K562 (cell line): ENCODE results near the gene CHIC2. TPM values are rescaled to one million over a fixed set of nuclear protein-coding genes. Genes with fewer than 3 reads are reported as not detected.

ENCODE experiments used
- ATAC-seq: fragments of 200-7000 bp; cut with Tn5 transposase; 3 replicates; pipeline ENCODE4 v1.9.1; 2020; ENCODE audit warnings: moderate library complexity
- BruUV-seq: library from RNA; stranded (reverse); fragments of 400-500 nt; replicated peaks from 2 replicates; lab custom pipeline; 2021; lab: Mats Ljungman, UMichigan
- CTCF ChIA-PET: fragments of 300-600 bp; formaldehyde crosslinking; extraction: SDS; loops from one replicate; lab custom pipeline; 2021; ENCODE audit warnings: low intra/inter-chr PET ratio; lab: Yijun Ruan, JAX
- POLR2A ChIA-PET: fragments of 300-600, 350-650 bp; sonication (Branson Sonifier 250); formaldehyde crosslinking; extraction: SDS; loops from one replicate; lab custom pipeline; 2021; ENCODE audit warnings: antibody characterized with exemption, inconsistent platforms; lab: Yijun Ruan, JAX
- DNase-seq, 4 experiments: peaks; one replicate each; pipeline versions ENCODE4 v3.0.0 to v3.0.0-alpha.2; 2011 to 2018; ENCODE audit warnings: low spot score in 3 of 4, mixed read lengths in 3 of 4; ENCODE audit errors: extremely low read depth in 1 of 4
- FAIRE-seq: peaks from 2 replicates; lab custom pipeline; 2011; peaks lifted over from hg19 to GRCh38; lab: Jason Lieb, UNC
- H2AFZ ChIP-seq: 2 replicates; pipeline ENCODE4 v1.6.0; 2011; ENCODE audit warnings: low read depth, low read length, control low read depth, inconsistent platforms
- H3K27ac ChIP-seq: fragments of 200-600 bp; 3 replicates; pipeline ENCODE4 v1.8.0; 2011; ENCODE audit warnings: low read depth, mild to moderate bottlenecking, control low read depth, inconsistent platforms, low read length, moderate library complexity, mixed read lengths; ENCODE audit errors: extremely low read depth
- H3K27me3 ChIP-seq, 2 experiments: fragments of 300-600 bp in 1 of 2; 2 replicates in 1 of 2; 3 replicates in 1 of 2; pipeline versions ENCODE4 v1.6.0 to v1.8.0; 2011; ENCODE audit warnings: inconsistent platforms in 2 of 2, low read length in 2 of 2, mild to moderate bottlenecking in 1 of 2, mixed read lengths in 1 of 2, moderate library complexity in 1 of 2; ENCODE audit not compliant: control insufficient read depth in 2 of 2, insufficient read depth in 2 of 2
- H3K36me3 ChIP-seq: fragments of 300-600 bp; 3 replicates; pipeline ENCODE4 v1.8.0; 2011; ENCODE audit warnings: mild to moderate bottlenecking, low read length, inconsistent platforms; ENCODE audit not compliant: control insufficient read depth, insufficient read depth
- H3K4me1 ChIP-seq, 2 experiments: fragments of 200-600 bp in 1 of 2; replicated peaks in 1 of 2; 2 replicates in 1 of 2; 3 replicates in 1 of 2; pipeline versions ENCODE4 v1.5.1 to v1.8.0; 2011; ENCODE audit warnings: inconsistent platforms in 2 of 2, low read length in 2 of 2, mild to moderate bottlenecking in 1 of 2, mixed read lengths in 1 of 2, moderate library complexity in 1 of 2; ENCODE audit not compliant: control insufficient read depth in 2 of 2, insufficient read depth in 2 of 2
- H3K4me2 ChIP-seq: 2 replicates; pipeline ENCODE4 v1.6.1; 2011; ENCODE audit warnings: low read length, control low read depth, inconsistent platforms, mixed read lengths; ENCODE audit not compliant: insufficient read depth
- H3K4me3 ChIP-seq: fragments of 200-600 bp; sonication (generic), shearing (Covaris generic); 2 replicates; pipeline ENCODE4 v1.5.1; 2016; ENCODE audit warnings: control low read depth, inconsistent platforms
- H3K79me2 ChIP-seq: fragments of 200-600 bp; 3 replicates; pipeline ENCODE4 v1.8.0; 2011; ENCODE audit warnings: low read length, inconsistent platforms; ENCODE audit not compliant: control insufficient read depth, insufficient read depth
- H3K9ac ChIP-seq, 2 experiments: 2 replicates each; pipeline versions ENCODE4 v1.6.0 to v1.6.1; 2011; ENCODE audit warnings: low read depth in 2 of 2, low read length in 2 of 2, control low read depth in 1 of 2, inconsistent platforms in 1 of 2, mild to moderate bottlenecking in 1 of 2, mixed read lengths in 1 of 2; ENCODE audit not compliant: insufficient read depth in 1 of 2
- H3K9me1 ChIP-seq: one replicate; pipeline ENCODE4 v1.6.0; 2011; ENCODE audit warnings: inconsistent platforms, mild to moderate bottlenecking, low read length, moderate library complexity; ENCODE audit not compliant: control insufficient read depth, insufficient read depth
- H3K9me3 ChIP-seq: replicated peaks from 2 replicates; pipeline ENCODE4 v1.5.1; 2011; ENCODE audit warnings: low read depth, low read length, inconsistent platforms; ENCODE audit not compliant: control insufficient read depth, insufficient read depth
- H4K20me1 ChIP-seq: replicated peaks from 2 replicates; pipeline ENCODE4 v1.6.1; 2011; ENCODE audit warnings: low read length, inconsistent platforms, mixed read lengths; ENCODE audit not compliant: control insufficient read depth, insufficient read depth
- CBX1 ChIP-seq: sonication (generic); IDR thresholded peaks from 2 replicates; pipeline ENCODE4 v1.6.1; 2016; ENCODE audit warnings: antibody characterized with exemption, low read depth, mild to moderate bottlenecking
- EHMT2 ChIP-seq: fragments of 450-650 bp; IDR thresholded peaks from 2 replicates; pipeline ENCODE4 v1.6.1; 2018; ENCODE audit warnings: antibody characterized with exemption
- GATA2 ChIP-seq: sonication (generic); formaldehyde crosslinking; IDR thresholded peaks from 2 replicates; pipeline ENCODE4 v1.4.0; 2020; ENCODE audit warnings: mild to moderate bottlenecking, missing genetic modification reagents
- KAT2B ChIP-seq: IDR thresholded peaks from one replicate; pipeline ENCODE4 v1.6.1; 2012; ENCODE audit warnings: low read depth, mild to moderate bottlenecking, control low read depth, inconsistent platforms, low read length, moderate library complexity
- SMARCA5 ChIP-seq: fragments of 450-650 bp; IDR thresholded peaks from 2 replicates; pipeline ENCODE4 v1.6.1; 2016
- THRAP3 ChIP-seq: fragments of 450-650 bp; IDR thresholded peaks from 2 replicates; pipeline ENCODE4 v1.6.1; 2016; ENCODE audit warnings: mild to moderate bottlenecking, inconsistent platforms, borderline replicate concordance
- THRB ChIP-seq: fragments of 450-650 bp; formaldehyde crosslinking; conservative IDR thresholded peaks from 2 replicates; pipeline ENCODE4 v1.4.0; 2022; ENCODE audit warnings: mild to moderate bottlenecking, missing genetic modification characterization
- ZC3H8 ChIP-seq: fragments of 450-650 bp; IDR thresholded peaks from 2 replicates; pipeline ENCODE4 v1.6.1; 2017
- ZNF133 ChIP-seq: fragments of 250-450 bp; sonication (Bioruptor Pico); IDR thresholded peaks from 2 replicates; pipeline ENCODE4 v1.4.0; 2020; ENCODE audit warnings: mild to moderate bottlenecking
- ZNF23 ChIP-seq: fragments of 250-450 bp; sonication (Bioruptor Pico); IDR thresholded peaks from 2 replicates; pipeline ENCODE4 v1.4.0; 2020; ENCODE audit warnings: mild to moderate bottlenecking
- ZNF589 ChIP-seq: fragments of 200-800 bp; sonication (Bioruptor generic); IDR thresholded peaks from 2 replicates; pipeline ENCODE4 v1.6.1; 2016; ENCODE audit warnings: low read depth, missing genetic modification characterization, missing compliant biosample characterization
- WGBS: fragments of 100-300 bp; shearing (Covaris generic); methylation state at CpG from one replicate; pipeline ENCODE4 v1.1.6; 2016; ENCODE audit warnings: low coverage, mixed read lengths; ENCODE audit not compliant: insufficient coverage; ENCODE audit errors: missing lambda C conversion rate; 5-methylcytosine and 5-hydroxymethylcytosine counted together
- in situ Hi-C: fragments of 300-500 bp; cut with MboI; formaldehyde crosslinking; loops from 4 replicates; pipeline ENCODE4 v1.15.0; 2018; ENCODE audit warnings: inconsistent platforms, mixed read lengths
- intact Hi-C: fragments of 100-400 bp; cut with micrococcal nuclease; formaldehyde crosslinking; loops from 2 replicates; pipeline ENCODE4 v1.14.2; 2022
- polyA plus RNA-seq, 8 experiments: library from polyadenylated mRNA; depleted of rRNA in 4 of 8; stranded (reverse) in 5 of 8; unstranded in 3 of 8; fragments of >200 nt; fragmentation: Nextera tagmentation in 2 of 8; fragmentation: Illumina TruSeq in 1 of 8; extraction: Ambion mirVana in 2 of 8; extraction: Trizol in 1 of 8; gene quantifications; 2 replicates each; pipeline versions ENCODE4 v1.2.1 to v1.2.3, GENCODE V29; 2011 to 2014; ENCODE audit warnings: inconsistent platforms in 1 of 8, missing spikeins in 1 of 8
- total RNA-seq, 7 experiments: library from RNA; depleted of rRNA in 6 of 7; stranded (reverse); fragments of >200 nt in 6 of 7; fragmentation: Illumina TruSeq in 2 of 7; extraction: Trizol in 2 of 7; gene quantifications; 2 replicates each; pipeline versions ENCODE4 v1.2.1 to v1.2.3, GENCODE V29; 2011 to 2021; ENCODE audit warnings: low replicate concordance in 1 of 7
- TF ChIP-seq, protein P1 (sequence below), 2 experiments: fragments of 450-650 bp in 1 of 2; sonication (generic) in 1 of 2; formaldehyde crosslinking; conservative IDR thresholded peaks; 2 replicates each; pipeline versions ENCODE4 v1.4.0 to v1.8.1; 2020 to 2022; ENCODE audit warnings: mild to moderate bottlenecking in 1 of 2, missing genetic modification reagents in 1 of 2
- TF ChIP-seq, protein P2 (sequence below): fragments of 250-450 bp; sonication (Bioruptor Pico); IDR thresholded peaks from 2 replicates; pipeline ENCODE4 v1.4.0; 2020

CHIC2 gene
- total and polyA plus RNA-seq, 9 of the 15 experiments (the other 6 are each of a cell fraction or from before 2014, with no cell fraction given) = 0.89 to 25.1 (median 12.1) TPM

GRCh38 chr4:54109241-54110018 is 45.0 kb upstream of the CHIC2 start:
- H3K36me3 ChIP-seq = no peaks in the 10 kb centered on the region
- H3K79me2 ChIP-seq = no peaks in the 10 kb centered on the region
- H4K20me1 ChIP-seq = no peaks in the 10 kb centered on the region
- intact Hi-C loops = no loop called here
- peaks cover 0 to 9% of the 10 kb centered on the region in 2 experiments; a peak in 1 of 5 replicates for H3K4me1 ChIP-seq
- no peak overlapping the region for H3K9ac ChIP-seq
- FAIRE-seq = no peak
- H3K4me3 ChIP-seq = no peak overlapping the region
- POLR2A ChIA-PET = no interaction called here
- DNase-seq = no peak
- no peak overlapping the region for H3K4me2 ChIP-seq
- CTCF ChIA-PET = no interaction called here
- WGBS = 8% methylated on average over 43 of the region's 51 CpGs
- H3K9me1 ChIP-seq = no peaks in the 10 kb centered on the region
- H3K9me3 ChIP-seq = no peaks in the 10 kb centered on the region
- H3K27me3 ChIP-seq = peaks cover 29 to 40% of the 10 kb centered on the region in 2 experiments
- BruUV-seq = no TSS peak
- no peak for TF ChIP-seq THRAP3
- no peak for TF ChIP-seq EHMT2
- no peak for TF ChIP-seq CBX1
- TF ChIP-seq, protein P1, sequence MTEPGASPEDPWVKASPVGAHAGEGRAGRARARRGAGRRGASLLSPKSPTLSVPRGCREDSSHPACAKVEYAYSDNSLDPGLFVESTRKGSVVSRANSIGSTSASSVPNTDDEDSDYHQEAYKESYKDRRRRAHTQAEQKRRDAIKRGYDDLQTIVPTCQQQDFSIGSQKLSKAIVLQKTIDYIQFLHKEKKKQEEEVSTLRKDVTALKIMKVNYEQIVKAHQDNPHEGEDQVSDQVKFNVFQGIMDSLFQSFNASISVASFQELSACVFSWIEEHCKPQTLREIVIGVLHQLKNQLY (CRISPR knock-in tag; conservative IDR thresholded peaks at IDR 0.05) = no peak
- no peak for TF ChIP-seq ZNF23 (CRISPR knock-in tag)
- TF ChIP-seq SMARCA5 = no peak
- TF ChIP-seq KAT2B = no peak
- TF ChIP-seq GATA2 = no peak
- no peak for TF ChIP-seq ZNF589 (CRISPR knock-in tag)
- TF ChIP-seq, protein P2, sequence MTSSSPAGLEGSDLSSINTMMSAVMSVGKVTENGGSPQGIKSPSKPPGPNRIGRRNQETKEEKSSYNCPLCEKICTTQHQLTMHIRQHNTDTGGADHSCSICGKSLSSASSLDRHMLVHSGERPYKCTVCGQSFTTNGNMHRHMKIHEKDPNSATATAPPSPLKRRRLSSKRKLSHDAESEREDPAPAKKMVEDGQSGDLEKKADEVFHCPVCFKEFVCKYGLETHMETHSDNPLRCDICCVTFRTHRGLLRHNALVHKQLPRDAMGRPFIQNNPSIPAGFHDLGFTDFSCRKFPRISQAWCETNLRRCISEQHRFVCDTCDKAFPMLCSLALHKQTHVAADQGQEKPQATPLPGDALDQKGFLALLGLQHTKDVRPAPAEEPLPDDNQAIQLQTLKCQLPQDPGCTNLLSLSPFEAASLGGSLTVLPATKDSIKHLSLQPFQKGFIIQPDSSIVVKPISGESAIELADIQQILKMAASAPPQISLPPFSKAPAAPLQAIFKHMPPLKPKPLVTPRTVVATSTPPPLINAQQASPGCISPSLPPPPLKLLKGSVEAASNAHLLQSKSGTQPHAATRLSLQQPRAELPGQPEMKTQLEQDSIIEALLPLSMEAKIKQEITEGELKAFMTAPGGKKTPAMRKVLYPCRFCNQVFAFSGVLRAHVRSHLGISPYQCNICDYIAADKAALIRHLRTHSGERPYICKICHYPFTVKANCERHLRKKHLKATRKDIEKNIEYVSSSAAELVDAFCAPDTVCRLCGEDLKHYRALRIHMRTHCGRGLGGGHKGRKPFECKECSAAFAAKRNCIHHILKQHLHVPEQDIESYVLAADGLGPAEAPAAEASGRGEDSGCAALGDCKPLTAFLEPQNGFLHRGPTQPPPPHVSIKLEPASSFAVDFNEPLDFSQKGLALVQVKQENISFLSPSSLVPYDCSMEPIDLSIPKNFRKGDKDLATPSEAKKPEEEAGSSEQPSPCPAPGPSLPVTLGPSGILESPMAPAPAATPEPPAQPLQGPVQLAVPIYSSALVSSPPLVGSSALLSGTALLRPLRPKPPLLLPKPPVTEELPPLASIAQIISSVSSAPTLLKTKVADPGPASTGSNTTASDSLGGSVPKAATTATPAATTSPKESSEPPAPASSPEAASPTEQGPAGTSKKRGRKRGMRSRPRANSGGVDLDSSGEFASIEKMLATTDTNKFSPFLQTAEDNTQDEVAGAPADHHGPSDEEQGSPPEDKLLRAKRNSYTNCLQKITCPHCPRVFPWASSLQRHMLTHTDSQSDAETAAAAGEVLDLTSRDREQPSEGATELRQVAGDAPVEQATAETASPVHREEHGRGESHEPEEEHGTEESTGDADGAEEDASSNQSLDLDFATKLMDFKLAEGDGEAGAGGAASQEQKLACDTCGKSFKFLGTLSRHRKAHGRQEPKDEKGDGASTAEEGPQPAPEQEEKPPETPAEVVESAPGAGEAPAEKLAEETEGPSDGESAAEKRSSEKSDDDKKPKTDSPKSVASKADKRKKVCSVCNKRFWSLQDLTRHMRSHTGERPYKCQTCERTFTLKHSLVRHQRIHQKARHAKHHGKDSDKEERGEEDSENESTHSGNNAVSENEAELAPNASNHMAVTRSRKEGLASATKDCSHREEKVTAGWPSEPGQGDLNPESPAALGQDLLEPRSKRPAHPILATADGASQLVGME (CRISPR knock-in tag) = no peak
- TF ChIP-seq ZC3H8 = no peak
- no peak for TF ChIP-seq ZNF133 (CRISPR knock-in tag)
- TF ChIP-seq THRB (CRISPR knock-in tag) = no peak
- no peak overlapping the region for H2AFZ ChIP-seq
- H3K27ac ChIP-seq = no peak overlapping the region
- in situ Hi-C loops = no loop called here
- ATAC-seq = no peak
